Measurements from ENCODE around the gene PREP. TPM values are rescaled to one million over a fixed set of nuclear protein-coding genes. Genes with fewer than 3 reads are reported as not detected.

PREP gene
- polyA plus RNA-seq, 1 of the 3 experiments (the other 2 are of a cell fraction): 20.9 TPM

GRCh38 chr6:105372142-105372848, 30.6 kb downstream of the PREP start (continued):
- TF ChIP-seq NFIC (IDR thresholded peaks at IDR 0.05; ENCODE audit: borderline replicate concordance): no peak

- no peaks in the 10 kb centered on the region for H3K9me2 ChIP-seq
- no peaks in the 10 kb centered on the region for H3F3A ChIP-seq (replicated peaks; ENCODE audit: insufficient read depth)
- H3K9me3 ChIP-seq: no peaks in the 10 kb centered on the region
- no peak for DNase-seq
- TF ChIP-seq GABPA (IDR thresholded peaks at IDR 0.05; ENCODE audit: low read depth) (no peak), YY1 (IDR thresholded peaks at IDR 0.05; ENCODE audit: low read depth) (no peak), FOSL2 (IDR thresholded peaks at IDR 0.05; ENCODE audit: borderline replicate concordance, low read depth) (no peak), MEF2A (IDR thresholded peaks at IDR 0.05; ENCODE audit: borderline replicate concordance, low read depth) (no peak), RAD21 (IDR thresholded peaks at IDR 0.05; ENCODE audit: low read length) (no peak), TAF1 (IDR thresholded peaks at IDR 0.05; ENCODE audit: borderline replicate concordance, low read depth, low read length) (no peak), EP300 (IDR thresholded peaks at IDR 0.05; ENCODE audit: borderline replicate concordance in 1 of 2, low read depth in 1 of 2, low read length in 1 of 2) (no peak), PBX3 (IDR thresholded peaks at IDR 0.05) (no peak), CHD2 (IDR thresholded peaks at IDR 0.05; ENCODE audit: low read length, partially characterized antibody) (no peak), RXRA (IDR thresholded peaks at IDR 0.05; ENCODE audit: borderline replicate concordance, low read depth) (no peak), MXI1 (IDR thresholded peaks at IDR 0.05; ENCODE audit: low read depth, low read length) (no peak), TEAD4 (IDR thresholded peaks at IDR 0.05; ENCODE audit: borderline replicate concordance, insufficient read depth) (no peak), REST (IDR thresholded peaks at IDR 0.05; ENCODE audit: low read depth, low read length) (no peak), IRF3 (IDR thresholded peaks at IDR 0.05; ENCODE audit: low read depth, low read length) (no peak), POLR2AphosphoS5 (IDR thresholded peaks at IDR 0.05; ENCODE audit: low read depth, low read length) (no peak), GATA2 (CRISPR knock-in tag; IDR thresholded peaks at IDR 0.05) (no peak)
- no peak overlapping the region for H3K4me3 ChIP-seq (ENCODE audit: low read depth in 2 of 2, low read length in 1 of 2)
- H3K79me2 ChIP-seq (ENCODE audit: insufficient read depth): no peaks in the 10 kb centered on the region
- no peak overlapping the region for H2AFZ ChIP-seq (ENCODE audit: low read depth)
- ChIA-PET POLR2A (no interaction called here), CTCF (no interaction called here)
- H3K27ac ChIP-seq (ENCODE audit: low read depth in 2 of 2, low read length in 1 of 2): no peak overlapping the region
- no peak overlapping the region for H3K9ac ChIP-seq
- peaks cover 0 to 2% of the 10 kb centered on the region in 2 experiments; a peak in 3 of 4 replicates for H3K4me1 ChIP-seq (ENCODE audit: control insufficient read depth in 1 of 2, insufficient read depth in 2 of 2, low read depth in 1 of 2, low read length in 1 of 2)
- H4K20me1 ChIP-seq (ENCODE audit: insufficient read depth): no peaks in the 10 kb centered on the region
- H3K27me3 ChIP-seq (ENCODE audit: insufficient read depth): no peaks in the 10 kb centered on the region
- no peak overlapping the region for H3K4me2 ChIP-seq
- 100% methylated on average over 1 of the region's 1 CpG for WGBS (ENCODE audit: low lambda C conversion rate)
- peaks cover 54 to 55% of the 10 kb centered on the region in 2 experiments for H3K36me3 ChIP-seq (replicated peaks in 1 of 2; ENCODE audit: control insufficient read depth in 1 of 2, insufficient read depth in 2 of 2, low read length in 1 of 2)
Observed at GRCh38 chr6:105370351-105370750, 32.5 kb downstream of the PREP start.

Measured in SK-N-SH (cell line).